ENCODE measurements around the gene SFTPB.
"Not testable (repeated sequence)": the region's sequence is repeated elsewhere in the genome, so short reads cannot be mapped to it uniquely, and the experiment has no call there.

Gene SFTPB

GRCh38 chr2:85668009-85668856 lies at the start of gene SFTPB:
SFTPB (minus strand) TSS chr2:85668199; CDS start chr2:85668183, 16 bp downstream.
- in situ Hi-C loops (cut with MboI; ENCODE audit: low sequenced_read_pairs) = no loop called here

GRCh38 chr2:85717308-85718008 lies 49.5 kb upstream of the SFTPB start:
- in situ Hi-C loops (cut with MboI; ENCODE audit: low sequenced_read_pairs) = no loop called here

GRCh38 chr2:85716346-85716914 lies 48.4 kb upstream of the SFTPB start:
- in situ Hi-C loops (cut with MboI; ENCODE audit: low sequenced_read_pairs) = no loop called here

GRCh38 chr2:85714841-85715240 lies 46.8 kb upstream of the SFTPB start:
- in situ Hi-C loops (cut with MboI; ENCODE audit: low sequenced_read_pairs) = no loop called here

- in situ Hi-C loops (cut with MboI; ENCODE audit: low sequenced_read_pairs) = not testable (repeated sequence)
Observed at GRCh38 chr2:85714421-85714820, 46.4 kb upstream of the SFTPB start.

GRCh38 chr2:85713836-85714235 lies 45.8 kb upstream of the SFTPB start:
- in situ Hi-C loops (cut with MboI; ENCODE audit: low sequenced_read_pairs) = no loop called here

GRCh38 chr2:85712849-85713612 lies 45.0 kb upstream of the SFTPB start:
- in situ Hi-C loops (cut with MboI; ENCODE audit: low sequenced_read_pairs) = no loop called here

- in situ Hi-C loops (cut with MboI; ENCODE audit: low sequenced_read_pairs) = no loop called here
Observed at GRCh38 chr2:85712336-85712735, 44.3 kb upstream of the SFTPB start.

- in situ Hi-C loops (cut with MboI; ENCODE audit: low sequenced_read_pairs) = no loop called here
Observed at GRCh38 chr2:85711578-85712060, 43.6 kb upstream of the SFTPB start.

- in situ Hi-C loops (cut with MboI; ENCODE audit: low sequenced_read_pairs) = no loop called here
Observed at GRCh38 chr2:85710687-85711577, 42.9 kb upstream of the SFTPB start.

- in situ Hi-C loops (cut with MboI; ENCODE audit: low sequenced_read_pairs) = no loop called here
Observed at GRCh38 chr2:85709401-85709811, 41.4 kb upstream of the SFTPB start.

GRCh38 chr2:85708641-85709040 lies 40.6 kb upstream of the SFTPB start:
- in situ Hi-C loops (cut with MboI; ENCODE audit: low sequenced_read_pairs) = no loop called here

GRCh38 chr2:85707304-85707703 lies 39.3 kb upstream of the SFTPB start:
- in situ Hi-C loops (cut with MboI; ENCODE audit: low sequenced_read_pairs) = no loop called here

GRCh38 chr2:85706599-85707296 lies 38.7 kb upstream of the SFTPB start:
- in situ Hi-C loops (cut with MboI; ENCODE audit: low sequenced_read_pairs) = no loop called here

- in situ Hi-C loops (cut with MboI; ENCODE audit: low sequenced_read_pairs) = no loop called here
Observed at GRCh38 chr2:85706063-85706462, 38.1 kb upstream of the SFTPB start.

- in situ Hi-C loops (cut with MboI; ENCODE audit: low sequenced_read_pairs) = no loop called here
Observed at GRCh38 chr2:85705680-85706039, 37.7 kb upstream of the SFTPB start.

- in situ Hi-C loops (cut with MboI; ENCODE audit: low sequenced_read_pairs) = no loop called here
Observed at GRCh38 chr2:85704800-85705679, 37.0 kb upstream of the SFTPB start.

- in situ Hi-C loops (cut with MboI; ENCODE audit: low sequenced_read_pairs) = no loop called here
Observed at GRCh38 chr2:85704038-85704437, 36.0 kb upstream of the SFTPB start.

Measured in HL-60/S4 treated with phorbol 12-myristate 13-acetate at 8.2 ng/mL for 4 days and 3 days (cell line).